GM06990 (cell line): ENCODE results near the gene LOXL1.
"Not testable (repeated sequence)": the region's sequence is repeated elsewhere in the genome, so short reads cannot be mapped to it uniquely, and the experiment has no call there.

ENCODE experiments used
- DNase-seq: peaks from one replicate; pipeline ENCODE4 v3.0.0-alpha.2; 2011; ENCODE audit not compliant: insufficient read length; ENCODE audit errors: extremely low read depth
- H3K27me3 ChIP-seq: replicated peaks from 2 replicates; pipeline ENCODE4 v1.6.0; 2011; ENCODE audit warnings: low read length; ENCODE audit not compliant: control insufficient read depth, insufficient read depth
- H3K36me3 ChIP-seq: 2 replicates; pipeline ENCODE4 v1.5.1; 2011; ENCODE audit warnings: low read length; ENCODE audit not compliant: control insufficient read depth, insufficient read depth
- H3K4me3 ChIP-seq: replicated peaks from 2 replicates; pipeline ENCODE4 v1.5.1; 2011; ENCODE audit warnings: low read depth, mild to moderate bottlenecking, control low read depth, low read length
- TF ChIP-seq, protein P1 (sequence below): IDR thresholded peaks from 2 replicates; pipeline ENCODE4 v1.5.1; 2011; ENCODE audit warnings: low read length, control low read depth, mild to moderate bottlenecking, inconsistent platforms; ENCODE audit not compliant: insufficient read depth, poor library complexity, severe bottlenecking

Gene LOXL1

DNA sequence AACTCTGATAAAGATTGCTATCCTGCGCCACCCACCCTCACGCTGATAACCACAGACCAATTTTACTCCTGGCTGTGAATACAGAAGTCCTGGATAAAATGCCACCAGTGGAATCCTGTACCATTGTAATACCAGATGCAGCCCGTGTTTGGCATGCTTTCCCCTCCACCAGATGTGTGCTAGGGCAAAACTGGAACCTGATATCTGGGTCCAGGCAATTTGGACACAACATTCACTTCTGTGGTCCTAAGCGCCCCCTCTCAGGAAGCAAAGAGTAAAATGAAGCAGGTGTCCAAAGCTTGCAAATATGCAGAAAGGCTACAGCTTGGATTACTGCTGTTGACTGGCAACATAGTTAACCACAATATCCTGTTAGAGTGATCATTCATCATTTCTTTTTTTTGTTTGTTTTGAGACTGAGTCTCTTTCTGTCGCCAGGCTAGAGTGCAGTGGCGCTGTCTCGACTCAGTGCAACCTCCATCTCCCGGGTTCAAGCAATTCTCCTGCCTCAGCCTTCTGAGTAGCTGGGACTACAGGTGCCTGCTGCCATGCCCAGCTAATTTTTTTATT, 32.8 kb downstream of the LOXL1 start:
- H3K27me3 ChIP-seq = no peaks in the 10 kb centered on the region
- no peak overlapping the region for H3K4me3 ChIP-seq

DNA sequence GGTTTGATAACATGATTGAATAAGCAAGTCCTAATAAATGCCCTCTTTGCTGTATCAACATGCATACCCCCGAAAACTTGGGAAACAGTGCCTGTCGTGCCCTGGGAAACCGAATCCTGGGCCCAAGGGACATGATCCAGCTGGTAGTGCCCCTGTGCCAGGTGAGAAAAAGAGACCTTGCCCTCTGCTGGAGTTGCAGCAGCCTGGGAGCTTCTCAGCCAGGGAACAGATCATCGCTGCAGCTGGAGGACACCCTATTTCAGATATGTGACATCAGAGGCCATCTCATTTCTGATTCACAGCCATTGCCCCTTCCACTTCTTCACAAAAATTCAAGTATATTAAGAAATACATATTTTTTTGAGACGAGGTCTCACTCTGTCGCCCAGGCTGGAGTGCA, 33.5 kb downstream of the LOXL1 start:
- H3K27me3 ChIP-seq = no peaks in the 10 kb centered on the region
- DNase-seq = no peak
- TF ChIP-seq, protein P1, sequence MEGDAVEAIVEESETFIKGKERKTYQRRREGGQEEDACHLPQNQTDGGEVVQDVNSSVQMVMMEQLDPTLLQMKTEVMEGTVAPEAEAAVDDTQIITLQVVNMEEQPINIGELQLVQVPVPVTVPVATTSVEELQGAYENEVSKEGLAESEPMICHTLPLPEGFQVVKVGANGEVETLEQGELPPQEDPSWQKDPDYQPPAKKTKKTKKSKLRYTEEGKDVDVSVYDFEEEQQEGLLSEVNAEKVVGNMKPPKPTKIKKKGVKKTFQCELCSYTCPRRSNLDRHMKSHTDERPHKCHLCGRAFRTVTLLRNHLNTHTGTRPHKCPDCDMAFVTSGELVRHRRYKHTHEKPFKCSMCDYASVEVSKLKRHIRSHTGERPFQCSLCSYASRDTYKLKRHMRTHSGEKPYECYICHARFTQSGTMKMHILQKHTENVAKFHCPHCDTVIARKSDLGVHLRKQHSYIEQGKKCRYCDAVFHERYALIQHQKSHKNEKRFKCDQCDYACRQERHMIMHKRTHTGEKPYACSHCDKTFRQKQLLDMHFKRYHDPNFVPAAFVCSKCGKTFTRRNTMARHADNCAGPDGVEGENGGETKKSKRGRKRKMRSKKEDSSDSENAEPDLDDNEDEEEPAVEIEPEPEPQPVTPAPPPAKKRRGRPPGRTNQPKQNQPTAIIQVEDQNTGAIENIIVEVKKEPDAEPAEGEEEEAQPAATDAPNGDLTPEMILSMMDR = no peak

More for the DNA sequence above, 32.8 kb downstream of the LOXL1 start:
- no peaks in the 10 kb centered on the region for H3K36me3 ChIP-seq
- TF ChIP-seq, protein P1 = peak; percentile 3
- no peak for DNase-seq

DNA sequence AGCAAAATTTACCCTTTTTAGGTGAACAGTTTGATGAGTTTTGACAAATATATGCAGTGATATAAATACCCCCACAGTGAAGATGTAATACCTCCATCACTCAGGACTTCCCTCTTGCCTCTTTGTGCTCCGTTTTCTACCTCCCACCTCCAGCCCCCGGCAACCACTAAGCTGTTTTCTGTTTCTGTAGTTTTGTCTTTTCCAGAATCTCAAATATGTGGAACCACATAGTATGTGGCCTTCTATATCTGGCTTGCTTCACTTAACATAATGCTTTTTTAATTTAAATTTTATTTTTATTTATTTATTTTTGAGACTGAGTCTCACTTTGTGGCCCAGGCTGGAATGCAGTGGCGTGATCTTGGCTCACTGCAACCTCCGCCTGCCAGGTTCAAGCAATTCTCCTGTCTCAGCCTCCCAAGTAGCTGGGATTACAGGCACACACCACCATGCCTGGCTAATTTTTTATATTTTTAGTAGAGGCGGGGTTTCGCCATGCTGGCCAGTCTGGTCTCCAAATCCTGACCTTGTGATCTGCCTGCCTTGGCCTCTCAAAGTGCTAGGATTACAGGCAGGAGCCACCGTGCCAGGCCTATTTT, 34.3 kb downstream of the LOXL1 start:
- H3K27me3 ChIP-seq, H3K4me3 ChIP-seq, H3K36me3 ChIP-seq, DNase-seq: not testable (repeated sequence)

More for the DNA sequence above, 33.5 kb downstream of the LOXL1 start:
- no peaks in the 10 kb centered on the region for H3K36me3 ChIP-seq
- no peak overlapping the region for H3K4me3 ChIP-seq

DNA sequence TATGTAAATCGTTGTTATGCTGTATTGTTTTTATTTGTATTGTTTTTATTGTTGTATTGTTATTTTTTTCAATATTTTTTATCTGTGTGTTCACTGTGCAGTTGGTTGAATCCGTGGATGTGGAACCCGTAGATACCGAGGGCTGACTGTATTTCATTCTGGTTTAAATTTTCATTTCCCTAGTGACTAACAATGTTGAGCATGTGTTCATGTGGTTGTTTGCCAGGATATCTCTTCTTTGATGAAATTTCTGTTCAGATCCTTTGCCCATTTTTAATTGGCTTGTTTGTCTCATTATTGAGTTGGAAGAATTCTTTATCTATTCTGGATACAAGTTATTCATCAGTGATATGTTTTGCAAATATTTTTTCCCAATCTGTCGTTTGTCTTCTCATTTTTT, 36.2 kb downstream of the LOXL1 start:
- no peak for DNase-seq
- no peaks in the 10 kb centered on the region for H3K36me3 ChIP-seq
- no peaks in the 10 kb centered on the region for H3K27me3 ChIP-seq
- no peak overlapping the region for H3K4me3 ChIP-seq
- TF ChIP-seq, protein P1 = no peak

DNA sequence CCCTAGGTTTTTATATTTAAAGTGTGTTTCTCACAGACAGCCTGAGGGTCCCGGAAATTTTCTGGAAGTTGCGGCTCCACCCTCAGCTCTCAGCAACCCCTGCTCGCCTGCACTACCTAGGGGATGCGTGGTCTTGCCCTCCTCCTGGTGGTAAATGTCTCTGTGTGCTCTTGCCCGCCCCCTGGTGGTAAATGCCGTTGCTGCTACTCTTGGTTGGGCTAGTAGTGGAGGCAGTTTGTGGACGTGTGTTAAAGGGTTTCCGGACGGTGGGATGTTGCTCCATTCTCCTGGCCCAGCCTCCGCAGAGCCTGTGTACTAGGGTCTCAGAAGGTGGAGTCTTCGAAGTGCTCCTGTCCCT, 38.5 kb downstream of the LOXL1 start:
- DNase-seq = no peak
- Histone ChIP-seq H3K36me3 (no peaks in the 10 kb centered on the region), H3K4me3 (peak overlapping the region; percentile 16), H3K27me3 (no peaks in the 10 kb centered on the region)
- TF ChIP-seq, protein P1 = peak; percentile 97

DNA sequence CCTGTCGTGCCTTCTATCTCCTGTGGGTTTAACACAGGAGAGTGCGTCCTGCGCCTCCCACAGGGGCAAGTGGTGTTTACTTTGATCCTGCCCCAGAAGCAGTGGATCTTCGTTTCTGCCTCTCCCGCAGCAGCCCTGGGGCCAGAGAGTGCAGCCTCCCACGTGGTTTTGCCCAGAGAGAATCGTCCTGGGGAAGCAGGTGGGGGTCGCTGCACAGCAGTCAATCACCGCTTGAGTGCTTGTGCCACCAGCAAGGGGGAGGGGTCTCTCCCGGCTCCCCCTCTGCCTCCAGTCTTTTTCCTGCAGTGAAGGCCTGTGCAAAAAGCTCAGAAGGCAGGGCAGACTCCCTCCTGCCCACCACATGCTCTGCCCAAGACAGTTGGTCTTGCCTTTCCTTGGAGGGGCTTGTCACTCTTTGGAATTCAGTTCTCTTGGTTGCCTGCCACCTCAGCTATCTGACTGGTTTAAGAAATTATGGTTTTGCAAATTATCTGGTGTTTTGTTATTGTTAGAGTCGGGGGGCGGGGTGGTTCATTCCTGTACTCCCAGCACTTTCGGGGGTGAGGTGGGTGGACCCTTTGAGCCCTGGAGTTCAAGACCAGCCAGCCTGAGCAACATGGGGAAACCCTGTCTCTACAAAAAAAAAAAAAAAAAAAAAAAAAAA, 39.0 kb downstream of the LOXL1 start:
- Histone ChIP-seq H3K27me3 (no peaks in the 10 kb centered on the region), H3K4me3 (peak overlapping the region; percentile 16), H3K36me3 (no peaks in the 10 kb centered on the region)
- TF ChIP-seq, protein P1 = no peak
- DNase-seq = peak; percentile 69
